AG04449 (cell line): ENCODE results near the gene PKDREJ.

Experiments
- CTCF ChIA-PET: fragments of 350-600 bp; formaldehyde crosslinking; extraction: SDS; loops from one replicate; lab custom pipeline; 2021; ENCODE audit warnings: antibody characterized with exemption; lab: Yijun Ruan, JAX
- POLR2A ChIA-PET: fragments of 400-600, 350-600 bp; formaldehyde crosslinking; extraction: SDS; loops from one replicate; lab custom pipeline; 2020; ENCODE audit warnings: antibody characterized with exemption, inconsistent platforms; lab: Yijun Ruan, JAX
- DNase-seq: peaks from one replicate; pipeline ENCODE4 v3.0.0-alpha.2; 2010; ENCODE audit warnings: low read depth, low spot score
- H3K4me3 ChIP-seq: 2 replicates; pipeline ENCODE4 v1.5.1; 2011; ENCODE audit warnings: low read depth, mild to moderate bottlenecking, control low read depth, low read length
- TF ChIP-seq, protein P1 (sequence below): IDR thresholded peaks from one replicate; pipeline ENCODE4 v1.5.1; 2011; ENCODE audit warnings: mild to moderate bottlenecking, moderate library complexity, low read length, control low read depth, inconsistent platforms; ENCODE audit not compliant: insufficient read depth; ENCODE audit errors: missing control alignments

Gene PKDREJ

DNA sequence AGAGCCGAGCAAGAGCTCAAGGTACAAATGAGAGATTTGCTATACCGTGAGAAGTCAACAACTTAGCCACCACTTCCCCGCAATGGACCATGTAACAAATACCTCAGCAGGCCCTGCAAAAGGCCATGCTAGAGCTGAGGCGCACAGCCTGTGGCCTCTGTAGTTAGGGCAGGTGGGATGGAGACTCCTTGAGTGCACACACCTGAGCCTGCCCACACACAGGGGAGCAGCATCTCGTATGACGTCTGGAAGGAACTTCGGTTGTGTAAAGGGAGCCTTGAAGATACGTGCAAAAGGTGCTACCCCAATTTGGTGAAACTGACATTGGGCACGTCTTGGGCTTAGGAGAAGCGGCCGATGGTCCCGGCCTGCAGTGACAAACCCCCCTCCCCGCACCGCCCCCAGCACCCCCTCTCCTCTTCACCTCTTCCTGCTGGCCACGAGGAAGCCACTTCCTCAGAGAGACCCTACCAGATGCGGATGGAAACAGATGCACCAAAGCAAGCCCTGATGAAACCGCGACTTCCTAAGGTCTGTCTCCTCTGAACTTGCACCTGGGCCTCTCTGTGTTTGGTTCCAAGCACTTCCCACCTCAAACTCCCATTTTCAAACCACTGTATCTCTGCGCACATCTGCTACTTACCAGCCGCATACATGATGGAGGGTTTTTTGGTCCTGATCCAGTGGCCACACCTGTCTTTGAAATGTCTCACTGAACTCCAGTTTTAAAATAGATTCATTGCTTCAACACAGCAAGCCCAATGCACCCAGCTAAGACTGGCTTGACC is 23.7 kb downstream of the PKDREJ start:
- CTCF ChIA-PET, result interaction anchor here (1.0 kb wide), 1 partner anchor 9 kb away, joined by 3 read pairs; no protein-coding TSS in a partner anchor

DNA sequence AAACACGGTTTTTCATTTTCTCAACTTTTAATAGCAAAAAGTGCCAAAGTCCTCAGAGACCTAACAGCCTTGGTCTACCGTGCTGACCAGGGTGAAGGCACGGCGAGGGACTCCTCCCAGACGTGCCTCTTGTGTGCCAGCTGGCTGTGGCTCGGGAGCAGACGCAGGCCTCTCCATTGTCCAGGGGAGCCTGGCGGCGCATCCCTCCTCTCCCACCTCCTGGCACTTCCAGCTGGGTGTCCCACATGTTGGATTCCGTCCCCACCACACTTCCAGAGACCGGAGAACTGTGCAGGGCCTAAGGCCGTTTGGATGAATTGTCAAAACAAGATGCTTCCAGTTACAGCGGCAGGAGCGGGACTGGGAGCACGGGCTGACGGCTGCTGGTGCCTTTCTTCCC is 24.6 kb downstream of the PKDREJ start:
- ChIA-PET POLR2A (no interaction called here), CTCF (no interaction called here)
- DNase-seq, result no peak
- H3K4me3 ChIP-seq, result no peak overlapping the region
- TF ChIP-seq, protein P1, sequence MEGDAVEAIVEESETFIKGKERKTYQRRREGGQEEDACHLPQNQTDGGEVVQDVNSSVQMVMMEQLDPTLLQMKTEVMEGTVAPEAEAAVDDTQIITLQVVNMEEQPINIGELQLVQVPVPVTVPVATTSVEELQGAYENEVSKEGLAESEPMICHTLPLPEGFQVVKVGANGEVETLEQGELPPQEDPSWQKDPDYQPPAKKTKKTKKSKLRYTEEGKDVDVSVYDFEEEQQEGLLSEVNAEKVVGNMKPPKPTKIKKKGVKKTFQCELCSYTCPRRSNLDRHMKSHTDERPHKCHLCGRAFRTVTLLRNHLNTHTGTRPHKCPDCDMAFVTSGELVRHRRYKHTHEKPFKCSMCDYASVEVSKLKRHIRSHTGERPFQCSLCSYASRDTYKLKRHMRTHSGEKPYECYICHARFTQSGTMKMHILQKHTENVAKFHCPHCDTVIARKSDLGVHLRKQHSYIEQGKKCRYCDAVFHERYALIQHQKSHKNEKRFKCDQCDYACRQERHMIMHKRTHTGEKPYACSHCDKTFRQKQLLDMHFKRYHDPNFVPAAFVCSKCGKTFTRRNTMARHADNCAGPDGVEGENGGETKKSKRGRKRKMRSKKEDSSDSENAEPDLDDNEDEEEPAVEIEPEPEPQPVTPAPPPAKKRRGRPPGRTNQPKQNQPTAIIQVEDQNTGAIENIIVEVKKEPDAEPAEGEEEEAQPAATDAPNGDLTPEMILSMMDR, result no peak

More for the DNA sequence above, 23.7 kb downstream of the PKDREJ start:
- POLR2A ChIA-PET, result no interaction called here
- TF ChIP-seq, protein P1, result no peak
- no peak overlapping the region for H3K4me3 ChIP-seq
- DNase-seq, result no peak

DNA sequence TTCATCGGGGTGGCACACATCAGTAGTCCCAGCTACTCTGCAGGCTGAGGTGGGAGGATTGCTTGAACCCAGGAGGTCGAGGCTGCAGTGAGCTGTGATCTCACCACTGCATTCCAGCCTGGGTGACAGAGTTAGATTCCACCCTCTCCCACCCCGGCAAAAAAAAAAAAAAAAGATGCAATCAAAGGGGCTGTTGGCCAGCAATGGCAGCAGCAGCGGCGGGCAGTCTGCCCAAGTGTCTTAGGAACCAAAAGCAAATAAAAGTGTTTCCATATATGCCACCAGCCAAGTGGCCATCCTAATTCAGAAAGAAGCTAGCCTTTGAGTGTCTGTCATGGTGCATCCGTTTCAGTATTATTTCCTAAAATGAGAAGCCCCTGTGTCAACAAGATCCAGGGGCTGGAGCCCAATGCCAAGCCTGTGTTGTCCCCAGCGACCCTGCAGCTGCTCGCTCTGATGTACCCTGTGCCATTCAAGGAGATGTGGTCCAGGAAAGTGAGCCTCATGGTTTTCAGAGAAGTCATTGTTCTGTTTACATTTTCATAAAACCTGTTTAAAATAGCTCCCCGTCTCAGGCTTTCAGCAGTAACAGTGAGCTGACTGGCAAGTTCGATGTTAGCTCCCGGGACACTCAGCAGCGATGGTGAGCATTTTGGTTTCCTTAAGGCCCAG is 25.6 kb downstream of the PKDREJ start:
- ChIA-PET CTCF (no interaction called here), POLR2A (no interaction called here)
- no peak overlapping the region for H3K4me3 ChIP-seq
- no peak for DNase-seq
- TF ChIP-seq, protein P1, result no peak

DNA sequence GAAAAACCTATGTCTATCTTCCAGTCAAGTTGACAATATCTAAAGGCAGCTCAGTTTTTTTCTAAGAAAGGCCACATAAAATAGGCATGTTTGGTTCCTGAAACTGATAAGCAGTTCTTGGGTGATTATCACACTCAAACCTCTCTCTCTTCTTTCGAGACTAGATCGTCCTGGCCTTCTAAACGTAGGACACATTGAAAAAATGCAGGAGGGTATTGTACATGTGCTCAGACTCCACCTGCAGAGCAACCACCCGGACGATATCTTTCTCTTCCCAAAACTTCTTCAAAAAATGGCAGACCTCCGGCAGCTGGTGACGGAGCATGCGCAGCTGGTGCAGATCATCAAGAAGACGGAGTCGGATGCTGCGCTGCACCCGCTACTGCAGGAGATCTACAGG is 28.2 kb downstream of the PKDREJ start:
- ChIA-PET CTCF (no interaction called here), POLR2A (no interaction called here)
- TF ChIP-seq, protein P1, result no peak
- DNase-seq, result no peak
- H3K4me3 ChIP-seq, result no peak overlapping the region

DNA sequence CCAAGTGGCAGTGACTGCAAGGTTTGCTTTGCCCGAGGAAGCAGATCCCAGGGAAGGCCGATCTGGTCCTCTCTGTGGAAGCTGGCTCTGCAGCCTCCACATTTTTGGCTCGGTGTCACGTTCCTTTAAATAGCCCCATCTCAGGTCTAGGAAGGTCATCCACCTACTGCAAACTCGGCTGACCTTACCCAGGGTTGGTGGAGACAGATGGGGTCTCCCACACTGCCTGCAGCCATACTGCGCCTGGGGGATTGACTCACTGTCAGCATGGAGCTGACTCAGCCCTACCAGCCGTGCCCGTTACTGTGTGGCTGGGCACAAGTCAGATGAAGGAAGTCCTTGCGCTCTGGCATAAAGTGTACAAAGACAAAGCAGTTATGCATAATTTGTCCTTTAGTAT is 29.9 kb downstream of the PKDREJ start:
- POLR2A ChIA-PET, result no interaction called here

More for the DNA sequence above, 29.9 kb downstream of the PKDREJ start:
- TF ChIP-seq, protein P1, result no peak
- DNase-seq, result no peak
- CTCF ChIA-PET, result interaction anchor here (0.6 kb wide), 1 partner anchor 87 kb away, joined by 3 read pairs; no protein-coding TSS in a partner anchor
- no peak overlapping the region for H3K4me3 ChIP-seq
